HCT116 (cell line): ENCODE data around the gene CTTN. TPM values are rescaled to one million over a fixed set of nuclear protein-coding genes. Genes with fewer than 3 reads are reported as not detected.
A peak's percentile ranks its signal among the peaks of the same experiment; 100 is the strongest.

Experiments used
- ATAC-seq: fragments of 200-7000 bp; cut with Tn5 transposase; 2 replicates; pipeline ENCODE4 v1.9.1; 2020; ENCODE audit warnings: mild to moderate bottlenecking, moderate library complexity
- BruUV-seq: library from RNA; stranded (reverse); fragments of 400-500 nt; replicated peaks from 2 replicates; lab custom pipeline; 2021; lab: Mats Ljungman, UMichigan
- CTCF ChIA-PET: fragments of 300-600 bp; sonication (Branson Sonifier 250); formaldehyde crosslinking; loops from one replicate; lab custom pipeline; 2021; ENCODE audit warnings: antibody characterized with exemption; lab: Charles Lee
- POLR2A ChIA-PET: fragments of 300-600, 350-600 bp; sonication (Branson Sonifier 250); formaldehyde crosslinking; loops from one replicate; lab custom pipeline; 2021; ENCODE audit warnings: antibody characterized with exemption; lab: Charles Lee
- RAD21 ChIA-PET, 2 experiments: fragments of 300-600 bp; sonication (Branson Sonifier 250); formaldehyde crosslinking; loops; one replicate each; lab custom pipeline; 2023; ENCODE audit warnings: low total read pairs in 2 of 2; ENCODE audit not compliant: uncharacterized antibody in 2 of 2, unreplicated experiment in 2 of 2, low non-redundant PET in 1 of 2; lab: Charles Lee
- DNase-seq: peaks from one replicate; pipeline ENCODE4 v3.0.0-alpha.2; 2010; ENCODE audit warnings: low read depth, low spot score
- H2AFZ ChIP-seq: fragments of 200-600 bp; shearing (Covaris generic), sonication (generic); 2 replicates; pipeline ENCODE4 v1.6.1; 2017; ENCODE audit warnings: low read depth, mixed run types, mixed read lengths, antibody characterized with exemption, low read length; ENCODE audit not compliant: poor library complexity, severe bottlenecking
- H3K27ac ChIP-seq: 2 replicates; pipeline ENCODE4 v1.5.1; 2012; ENCODE audit warnings: low read depth, low read length
- H3K27me3 ChIP-seq: fragments of 200-600 bp; sonication (generic); 2 replicates; pipeline ENCODE4 v1.6.1; 2016; ENCODE audit warnings: mixed run types, low read length, mixed read lengths; ENCODE audit not compliant: insufficient read depth
- H3K36me3 ChIP-seq, 2 experiments: fragments of 200-500 bp in 1 of 2; fragments of 200-600 bp in 1 of 2; sonication (Bioruptor generic) in 1 of 2; sonication (generic) in 1 of 2; 2 replicates each; pipeline versions ENCODE4 v1.5.1 to v1.6.1; 2014 to 2016; ENCODE audit warnings: low read length in 2 of 2, inconsistent platforms in 1 of 2, mixed read lengths in 1 of 2, mixed run types in 1 of 2; ENCODE audit not compliant: insufficient read depth in 2 of 2, control insufficient read depth in 1 of 2
- H3K4me1 ChIP-seq, 2 experiments: fragments of 200-600 bp in 1 of 2; sonication (generic) in 1 of 2; 2 replicates each; pipeline versions ENCODE4 v1.5.1 to v1.6.1; 2012 to 2017; ENCODE audit warnings: low read length in 2 of 2, inconsistent platforms in 1 of 2, mild to moderate bottlenecking in 1 of 2, mixed read lengths in 1 of 2, mixed run types in 1 of 2, moderate library complexity in 1 of 2; ENCODE audit not compliant: insufficient read depth in 2 of 2, control insufficient read depth in 1 of 2
- H3K4me2 ChIP-seq: fragments of 200-600 bp; sonication (generic); 2 replicates; pipeline ENCODE4 v1.6.1; 2017; ENCODE audit warnings: mixed run types, low read length, mixed read lengths
- H3K4me3 ChIP-seq, 2 experiments: fragments of 200-600 bp in 1 of 2; sonication (generic) in 1 of 2; replicated peaks in 1 of 2; 2 replicates each; pipeline ENCODE4 v1.5.1; 2011 to 2016; ENCODE audit warnings: low read length in 2 of 2, control low read depth in 1 of 2, low read depth in 1 of 2, mild to moderate bottlenecking in 1 of 2, mixed read lengths in 1 of 2, mixed run types in 1 of 2
- H3K79me2 ChIP-seq: fragments of 200-600 bp; sonication (generic); 2 replicates; pipeline ENCODE4 v1.6.1; 2017; ENCODE audit warnings: mild to moderate bottlenecking, mixed run types, low read length, moderate library complexity, mixed read lengths; ENCODE audit not compliant: insufficient read depth
- H3K9ac ChIP-seq: fragments of 200-600 bp; sonication (generic); 2 replicates; pipeline ENCODE4 v1.6.1; 2016; ENCODE audit warnings: low read length, mixed read lengths
- H3K9me2 ChIP-seq: fragments of 200-600 bp; sonication (generic), shearing (Covaris generic); 2 replicates; pipeline ENCODE4 v1.6.1; 2017; ENCODE audit warnings: mixed run types, mild to moderate bottlenecking, moderate library complexity; ENCODE audit not compliant: insufficient read depth
- H3K9me3 ChIP-seq, 2 experiments: fragments of 200-500 bp in 1 of 2; fragments of 200-600 bp in 1 of 2; sonication (Bioruptor generic) in 1 of 2; sonication (generic) in 1 of 2; 2 replicates each; pipeline ENCODE4 v1.6.1; 2014 to 2017; ENCODE audit warnings: low read length in 2 of 2, mixed read lengths in 2 of 2, inconsistent platforms in 1 of 2, low read depth in 1 of 2, mild to moderate bottlenecking in 1 of 2, mixed run types in 1 of 2, moderate library complexity in 1 of 2; ENCODE audit not compliant: control insufficient read depth in 1 of 2, insufficient read depth in 1 of 2
- H4K20me1 ChIP-seq: fragments of 200-600 bp; sonication (generic), shearing (Covaris generic); 2 replicates; pipeline ENCODE4 v1.6.1; 2017; ENCODE audit warnings: mixed run types, mild to moderate bottlenecking, moderate library complexity; ENCODE audit not compliant: insufficient read depth
- CEBPB ChIP-seq: IDR thresholded peaks from 2 replicates; pipeline ENCODE4 v1.6.1; 2012; ENCODE audit warnings: low read depth
- intact Hi-C: fragments of 100-400 bp; cut with micrococcal nuclease; formaldehyde crosslinking; loops from 2 replicates; pipeline ENCODE4 v1.10.0; 2022
- total RNA-seq: library from RNA; stranded (reverse); gene quantifications from one replicate; pipeline ENCODE4 v1.2.1, GENCODE V29; 2021; ENCODE audit not compliant: unreplicated experiment
- TF ChIP-seq, protein P1 (sequence below), 3 experiments: fragments of 200-600 bp in 1 of 3; sonication (generic) in 1 of 3; IDR thresholded peaks in 2 of 3; conservative IDR thresholded peaks in 1 of 3; 2 replicates each; pipeline ENCODE4 v1.5.1; 2012 to 2017; ENCODE audit warnings: low read depth in 2 of 3, low read length in 2 of 3, antibody characterized with exemption in 1 of 3, borderline replicate concordance in 1 of 3, control low read depth in 1 of 3, mild to moderate bottlenecking in 1 of 3, mixed read lengths in 1 of 3, mixed run types in 1 of 3, moderate library complexity in 1 of 3; ENCODE audit not compliant: insufficient read depth in 1 of 3
- TF ChIP-seq, protein P2 (sequence below): IDR thresholded peaks from 2 replicates; pipeline ENCODE4 v1.6.1; 2011; ENCODE audit warnings: mild to moderate bottlenecking, low read length, moderate library complexity; ENCODE audit not compliant: insufficient replicate concordance; ENCODE audit errors: extremely low read depth
- TF ChIP-seq, protein P3 (sequence below): IDR thresholded peaks from 2 replicates; pipeline ENCODE4 v1.6.1; 2012

The CTTN gene
- total RNA-seq, 1 experiment from 2014 or later = 249 TPM

DNA sequence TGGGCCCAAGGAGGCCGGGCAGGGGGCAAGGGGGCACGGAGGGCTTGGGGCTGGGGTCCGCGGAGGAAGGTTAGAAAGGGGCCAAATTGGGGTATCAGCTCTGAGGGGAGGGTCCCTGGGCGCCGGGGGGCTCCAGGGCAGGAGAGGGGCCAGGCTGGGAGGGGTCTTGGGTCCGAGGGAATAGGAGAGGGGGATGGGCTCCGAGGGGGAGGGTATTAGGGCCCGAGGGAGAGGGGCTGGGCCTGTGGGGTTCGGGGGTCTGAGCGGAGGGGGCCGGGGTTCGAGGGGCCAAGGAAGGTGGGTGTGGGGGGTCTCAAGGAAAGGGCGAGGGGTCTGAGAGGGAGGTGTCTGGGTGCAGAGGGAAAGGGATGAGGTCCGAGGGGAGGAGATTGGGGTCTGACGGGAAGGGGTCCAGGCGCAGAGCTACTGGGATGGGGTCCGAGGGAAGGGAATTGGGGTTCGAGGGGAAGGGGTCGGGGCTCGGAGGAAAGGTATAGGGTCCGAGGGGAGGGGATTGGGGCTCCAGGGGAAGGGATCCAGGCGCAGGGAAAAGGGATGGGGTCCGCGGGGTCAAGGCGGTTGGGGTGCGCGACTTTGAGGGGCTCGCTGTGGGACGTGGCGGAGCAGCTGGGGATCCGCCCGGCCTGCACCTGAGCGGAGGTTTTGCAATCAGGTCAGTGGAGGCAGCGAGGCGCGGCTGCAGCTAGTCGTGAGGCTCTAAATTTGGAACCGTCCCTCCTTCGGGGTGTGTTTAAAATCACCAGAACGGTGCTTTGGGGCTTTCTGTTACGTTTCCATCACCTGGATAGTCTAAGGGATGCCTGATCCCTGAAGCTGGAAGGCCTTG lies 728 bp downstream of the CTTN start:
- BruUV-seq = no TSS peak
- Histone ChIP-seq H4K20me1 (peaks cover 13% of the 10 kb centered on the region; the same call in 1 of the 2 replicates), H3K9ac (peak overlapping the region; percentile 96), H3K9me3 (no peaks in the 10 kb centered on the region), H2AFZ (no peak overlapping the region), H3K27me3 (no peaks in the 10 kb centered on the region), H3K4me3 (peak overlapping the region; percentile 78 to 100), H3K36me3 (peaks cover 4 to 14% of the 10 kb centered on the region in 2 experiments; a peak in 2 of 4 replicates), H3K79me2 (peaks cover 98% of the 10 kb centered on the region), H3K4me1 (peaks cover 16 to 37% of the 10 kb centered on the region in 2 experiments), H3K27ac (peak overlapping the region; percentile 90), H3K4me2 (peak overlapping the region; percentile 97), H3K9me2 (no peaks in the 10 kb centered on the region)
- peak; percentile 37 for ATAC-seq
- ChIA-PET RAD21 (no interaction called here), CTCF (no interaction called here), POLR2A (interaction anchor here (0.6 kb wide), 1 partner anchor 481 kb away, joined by 6 read pairs; no protein-coding TSS in a partner anchor)
- DNase-seq = no peak
- TF ChIP-seq, protein P1, sequence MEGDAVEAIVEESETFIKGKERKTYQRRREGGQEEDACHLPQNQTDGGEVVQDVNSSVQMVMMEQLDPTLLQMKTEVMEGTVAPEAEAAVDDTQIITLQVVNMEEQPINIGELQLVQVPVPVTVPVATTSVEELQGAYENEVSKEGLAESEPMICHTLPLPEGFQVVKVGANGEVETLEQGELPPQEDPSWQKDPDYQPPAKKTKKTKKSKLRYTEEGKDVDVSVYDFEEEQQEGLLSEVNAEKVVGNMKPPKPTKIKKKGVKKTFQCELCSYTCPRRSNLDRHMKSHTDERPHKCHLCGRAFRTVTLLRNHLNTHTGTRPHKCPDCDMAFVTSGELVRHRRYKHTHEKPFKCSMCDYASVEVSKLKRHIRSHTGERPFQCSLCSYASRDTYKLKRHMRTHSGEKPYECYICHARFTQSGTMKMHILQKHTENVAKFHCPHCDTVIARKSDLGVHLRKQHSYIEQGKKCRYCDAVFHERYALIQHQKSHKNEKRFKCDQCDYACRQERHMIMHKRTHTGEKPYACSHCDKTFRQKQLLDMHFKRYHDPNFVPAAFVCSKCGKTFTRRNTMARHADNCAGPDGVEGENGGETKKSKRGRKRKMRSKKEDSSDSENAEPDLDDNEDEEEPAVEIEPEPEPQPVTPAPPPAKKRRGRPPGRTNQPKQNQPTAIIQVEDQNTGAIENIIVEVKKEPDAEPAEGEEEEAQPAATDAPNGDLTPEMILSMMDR (IDR thresholded peaks at IDR 0.05 in 2 of 3, conservative IDR thresholded peaks at IDR 0.05 in 1 of 3; ENCODE audit: borderline replicate concordance in 1 of 3, insufficient read depth in 1 of 3, low read depth in 2 of 3, low read length in 2 of 3) = no peak
- TF ChIP-seq CEBPB = no peak
- TF ChIP-seq, protein P2, sequence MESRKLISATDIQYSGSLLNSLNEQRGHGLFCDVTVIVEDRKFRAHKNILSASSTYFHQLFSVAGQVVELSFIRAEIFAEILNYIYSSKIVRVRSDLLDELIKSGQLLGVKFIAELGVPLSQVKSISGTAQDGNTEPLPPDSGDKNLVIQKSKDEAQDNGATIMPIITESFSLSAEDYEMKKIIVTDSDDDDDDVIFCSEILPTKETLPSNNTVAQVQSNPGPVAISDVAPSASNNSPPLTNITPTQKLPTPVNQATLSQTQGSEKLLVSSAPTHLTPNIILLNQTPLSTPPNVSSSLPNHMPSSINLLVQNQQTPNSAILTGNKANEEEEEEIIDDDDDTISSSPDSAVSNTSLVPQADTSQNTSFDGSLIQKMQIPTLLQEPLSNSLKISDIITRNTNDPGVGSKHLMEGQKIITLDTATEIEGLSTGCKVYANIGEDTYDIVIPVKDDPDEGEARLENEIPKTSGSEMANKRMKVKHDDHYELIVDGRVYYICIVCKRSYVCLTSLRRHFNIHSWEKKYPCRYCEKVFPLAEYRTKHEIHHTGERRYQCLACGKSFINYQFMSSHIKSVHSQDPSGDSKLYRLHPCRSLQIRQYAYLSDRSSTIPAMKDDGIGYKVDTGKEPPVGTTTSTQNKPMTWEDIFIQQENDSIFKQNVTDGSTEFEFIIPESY = no peak
- TF ChIP-seq, protein P3, sequence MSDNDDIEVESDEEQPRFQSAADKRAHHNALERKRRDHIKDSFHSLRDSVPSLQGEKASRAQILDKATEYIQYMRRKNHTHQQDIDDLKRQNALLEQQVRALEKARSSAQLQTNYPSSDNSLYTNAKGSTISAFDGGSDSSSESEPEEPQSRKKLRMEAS = no peak
- intact Hi-C loops = no loop called here
